B cell (primary cell): ENCODE measurements around the gene DPYSL4. TPM values are rescaled to one million over a fixed set of nuclear protein-coding genes. Genes with fewer than 3 reads are reported as not detected.

ENCODE experiments used
- ATAC-seq: fragments of 200-7000 bp; cut with Tn5 transposase; one replicate; pipeline ENCODE4 v1.10.0; 2021; ENCODE audit warnings: low read depth, mild to moderate bottlenecking, moderate number of reproducible peaks, moderate library complexity
- CTCF ChIA-PET: fragments of 350-600 bp; sonication (Branson Sonifier 250); formaldehyde crosslinking; loops from one replicate; lab custom pipeline; 2021; ENCODE audit warnings: antibody characterized with exemption, inconsistent platforms; lab: Charles Lee
- POLR2A ChIA-PET: fragments of 350-600 bp; sonication (Branson Sonifier 250); formaldehyde crosslinking; loops from one replicate; lab custom pipeline; 2021; ENCODE audit warnings: antibody characterized with exemption; lab: Charles Lee
- DNase-seq: peaks from one replicate; pipeline ENCODE4 v3.0.0; 2013
- H2AFZ ChIP-seq: 2 replicates; pipeline ENCODE4 v1.6.1; 2012; ENCODE audit warnings: mild to moderate bottlenecking, low read depth, low read length; ENCODE audit not compliant: insufficient read depth, poor library complexity, severe bottlenecking
- H3K27ac ChIP-seq, 2 donors: 1 replicate in 1 of 2; 2 replicates in 1 of 2; pipeline ENCODE4 v1.5.1; 2012 to 2013; ENCODE audit warnings: low read length in 2 of 2, mild to moderate bottlenecking in 2 of 2, moderate library complexity in 1 of 2
- H3K27me3 ChIP-seq, 4 experiments: fragments of 200-600 bp in 1 of 4; sonication (generic) in 1 of 4; replicated peaks in 1 of 4; 1 replicate in 2 of 4; 2 replicates in 2 of 4; pipeline versions ENCODE4 v1.6.1 to v1.7.0; 2013 to 2016; ENCODE audit warnings: low read length in 3 of 4, mild to moderate bottlenecking in 2 of 4, mixed read lengths in 1 of 4, moderate library complexity in 1 of 4; ENCODE audit not compliant: insufficient read depth in 4 of 4, control insufficient read depth in 3 of 4; ENCODE audit errors: control extremely low read depth in 1 of 4
- H3K36me3 ChIP-seq, 2 experiments: replicated peaks in 1 of 2; 1 replicate in 1 of 2; 2 replicates in 1 of 2; pipeline versions ENCODE4 v1.6.1 to v1.7.1; 2013; ENCODE audit warnings: low read length in 1 of 2; ENCODE audit not compliant: insufficient read depth in 2 of 2, control insufficient read depth in 1 of 2; ENCODE audit errors: control extremely low read depth in 1 of 2, extremely low read depth in 1 of 2
- H3K4me1 ChIP-seq, 2 donors: fragments of 200-600 bp in 1 of 2; sonication (generic) in 1 of 2; 1 replicate in 1 of 2; 2 replicates in 1 of 2; pipeline versions ENCODE4 v1.5.1 to v1.6.1; 2013 to 2017; ENCODE audit warnings: low read length in 2 of 2; ENCODE audit not compliant: control insufficient read depth in 2 of 2, insufficient read depth in 2 of 2
- H3K4me2 ChIP-seq: replicated peaks from 2 replicates; pipeline ENCODE3; 2012; ENCODE audit warnings: mild to moderate bottlenecking, low read depth, low read length; ENCODE audit not compliant: poor library complexity, severe bottlenecking
- H3K4me3 ChIP-seq, 5 experiments: fragments of 200-600 bp in 1 of 5; sonication (generic) in 1 of 5; 1 replicate in 3 of 5; 2 replicates in 2 of 5; pipeline versions ENCODE4 v1.5.1 to v1.7.0; 2011 to 2016; ENCODE audit warnings: low read length in 4 of 5, mild to moderate bottlenecking in 4 of 5, low read depth in 2 of 5, control low read depth in 1 of 5, moderate library complexity in 1 of 5; ENCODE audit not compliant: insufficient read depth in 1 of 5; ENCODE audit errors: control extremely low read depth in 1 of 5, extremely low read depth in 1 of 5
- H3K79me2 ChIP-seq: fragments of 200-600 bp; sonication (generic); one replicate; pipeline ENCODE4 v1.6.0; 2016; ENCODE audit warnings: low read length; ENCODE audit not compliant: control insufficient read depth, insufficient read depth
- H3K9ac ChIP-seq: fragments of 200-600 bp; sonication (generic); 2 replicates; pipeline ENCODE4 v1.6.1; 2017; ENCODE audit warnings: mild to moderate bottlenecking, low read length, moderate library complexity
- H3K9me3 ChIP-seq, 3 donors: one replicate each; pipeline versions ENCODE4 v1.6.1 to v1.7.1; 2013; ENCODE audit warnings: low read length in 2 of 3; ENCODE audit not compliant: control insufficient read depth in 2 of 3, insufficient read depth in 1 of 3; ENCODE audit errors: control extremely low read depth in 1 of 3
- H4K20me1 ChIP-seq: 2 replicates; pipeline ENCODE4 v1.6.0; 2012; ENCODE audit warnings: mild to moderate bottlenecking, low read length; ENCODE audit not compliant: insufficient read depth, control insufficient read depth, poor library complexity, severe bottlenecking
- H3K27ac Mint-ChIP-seq: one replicate; pipeline ENCODE4 v1.8.0; 2021; ENCODE audit warnings: mixed read lengths
- H3K27me3 Mint-ChIP-seq: one replicate; pipeline ENCODE4 v1.8.0; 2021; ENCODE audit warnings: mixed read lengths
- H3K4me1 Mint-ChIP-seq: one replicate; pipeline ENCODE4 v1.8.0; 2021; ENCODE audit warnings: mixed read lengths
- H3K4me3 Mint-ChIP-seq: one replicate; pipeline ENCODE4 v1.8.0; 2021; ENCODE audit warnings: mixed read lengths
- H3K9me3 Mint-ChIP-seq: one replicate; pipeline ENCODE4 v1.8.0; 2022; ENCODE audit warnings: mixed read lengths; ENCODE audit not compliant: insufficient read depth
- EZH2 ChIP-seq: IDR thresholded peaks from 2 replicates; pipeline ENCODE4 v1.6.1; 2012; ENCODE audit warnings: borderline replicate concordance, low read depth, mild to moderate bottlenecking, moderate library complexity, low read length; ENCODE audit not compliant: insufficient read depth, poor library complexity, severe bottlenecking
- WGBS: methylation state at CpG from one replicate; pipeline ENCODE4 v1.1.5; 2013; ENCODE audit warnings: missing lambda C conversion rate; ENCODE audit not compliant: insufficient coverage; 5-methylcytosine and 5-hydroxymethylcytosine counted together
- intact Hi-C: fragments of 100-400 bp; cut with micrococcal nuclease; formaldehyde crosslinking; loops from one replicate; pipeline ENCODE4 v1.10.0; 2022
- polyA plus RNA-seq: library from polyadenylated mRNA; depleted of rRNA; stranded (reverse); fragments of >200 nt; gene quantifications from 2 replicates; pipeline ENCODE4 v1.2.3, GENCODE V29; 2012
- total RNA-seq, 2 donors: library from RNA; stranded (reverse); fragments of 120-200 nt in 1 of 2; gene quantifications; 1 replicate in 1 of 2; 2 replicates in 1 of 2; pipeline versions ENCODE4 v1.2.3 to v1.2.4, GENCODE V29; 2013 to 2022
- TF ChIP-seq, protein P1 (sequence below): fragments of 200-600 bp; IDR thresholded peaks from one replicate; pipeline ENCODE4 v1.8.0; 2022; ENCODE audit warnings: antibody characterized with exemption, mild to moderate bottlenecking

Gene DPYSL4
- total and polyA plus RNA-seq, 2 donors (not counting 1 experiment from before 2014, with no cell fraction given), result 0.03 to 0.22 TPM

- Histone ChIP-seq H3K36me3 (no peaks in the 10 kb centered on the region), H3K27ac (no peak overlapping the region), H2AFZ (no peak overlapping the region), H3K9me3 (peaks cover 0 to 17% (median 13%) of the 10 kb centered on the region in 3 donors), H3K4me2 (no peak overlapping the region), H3K79me2 (no peaks in the 10 kb centered on the region), H3K4me3 (no peak overlapping the region), H3K27me3 (no peaks in the 10 kb centered on the region), H3K9ac (no peak overlapping the region), H3K4me1 (no peaks in the 10 kb centered on the region), H4K20me1 (no peaks in the 10 kb centered on the region)
- H3K4me1 Mint-ChIP-seq, result peaks cover 5% of the 10 kb centered on the region
- ChIA-PET POLR2A (no interaction called here), CTCF (no interaction called here)
- no peaks in the 10 kb centered on the region for H3K27me3 Mint-ChIP-seq
- no peak overlapping the region for H3K4me3 Mint-ChIP-seq
- no peak overlapping the region for H3K27ac Mint-ChIP-seq
- intact Hi-C loops, result no loop called here
- 96% methylated on average over 13 of the region's 14 CpGs for WGBS
- peaks cover 13% of the 10 kb centered on the region for H3K9me3 Mint-ChIP-seq
- DNase-seq (no peak), ATAC-seq (no peak)
- no peak for TF ChIP-seq EZH2
- TF ChIP-seq, protein P1, sequence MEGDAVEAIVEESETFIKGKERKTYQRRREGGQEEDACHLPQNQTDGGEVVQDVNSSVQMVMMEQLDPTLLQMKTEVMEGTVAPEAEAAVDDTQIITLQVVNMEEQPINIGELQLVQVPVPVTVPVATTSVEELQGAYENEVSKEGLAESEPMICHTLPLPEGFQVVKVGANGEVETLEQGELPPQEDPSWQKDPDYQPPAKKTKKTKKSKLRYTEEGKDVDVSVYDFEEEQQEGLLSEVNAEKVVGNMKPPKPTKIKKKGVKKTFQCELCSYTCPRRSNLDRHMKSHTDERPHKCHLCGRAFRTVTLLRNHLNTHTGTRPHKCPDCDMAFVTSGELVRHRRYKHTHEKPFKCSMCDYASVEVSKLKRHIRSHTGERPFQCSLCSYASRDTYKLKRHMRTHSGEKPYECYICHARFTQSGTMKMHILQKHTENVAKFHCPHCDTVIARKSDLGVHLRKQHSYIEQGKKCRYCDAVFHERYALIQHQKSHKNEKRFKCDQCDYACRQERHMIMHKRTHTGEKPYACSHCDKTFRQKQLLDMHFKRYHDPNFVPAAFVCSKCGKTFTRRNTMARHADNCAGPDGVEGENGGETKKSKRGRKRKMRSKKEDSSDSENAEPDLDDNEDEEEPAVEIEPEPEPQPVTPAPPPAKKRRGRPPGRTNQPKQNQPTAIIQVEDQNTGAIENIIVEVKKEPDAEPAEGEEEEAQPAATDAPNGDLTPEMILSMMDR, result no peak
Measured at GRCh38 chr10:132210766-132211165, 24.0 kb downstream of the DPYSL4 start.

- POLR2A ChIA-PET, result no interaction called here
Measured at GRCh38 chr10:132211246-132211645, 24.5 kb downstream of the DPYSL4 start.

More at GRCh38 chr10:132211246-132211645, 24.5 kb downstream of the DPYSL4 start:
- H3K36me3 ChIP-seq, result no peaks in the 10 kb centered on the region
- Mint-ChIP-seq H3K9me3 (peaks cover 13% of the 10 kb centered on the region), H3K27ac (no peak overlapping the region), H3K4me1 (peaks cover 5% of the 10 kb centered on the region), H3K4me3 (no peak overlapping the region), H3K27me3 (no peaks in the 10 kb centered on the region)
- TF ChIP-seq, protein P1, result no peak
- TF ChIP-seq EZH2, result no peak
- H3K4me2 ChIP-seq, result no peak overlapping the region
- no peaks in the 10 kb centered on the region for H3K79me2 ChIP-seq
- DNase-seq, result no peak
- 94% methylated on average over 13 of the region's 14 CpGs for WGBS
- H2AFZ ChIP-seq, result no peak overlapping the region
- H3K4me3 ChIP-seq, result no peak overlapping the region
- intact Hi-C loops, result no loop called here
- CTCF ChIA-PET, result no interaction called here
- H4K20me1 ChIP-seq, result no peaks in the 10 kb centered on the region
- H3K4me1 ChIP-seq, result no peaks in the 10 kb centered on the region
- no peak overlapping the region for H3K27ac ChIP-seq
- no peak for ATAC-seq
- no peak overlapping the region for H3K9ac ChIP-seq
- H3K9me3 ChIP-seq, result peaks cover 0 to 20% (median 13%) of the 10 kb centered on the region in 3 donors
- no peaks in the 10 kb centered on the region for H3K27me3 ChIP-seq
